DMS153 treated with DMSO at 0.1 percent for 48 hours (cell line): ENCODE results near the gene HTRA3.

ENCODE experiments used
- DNase-seq: peaks from one replicate; lab custom pipeline; 2025; ENCODE audit not compliant: unreplicated experiment; lab: John Stamatoyannopoulos, UW

The HTRA3 gene

GRCh38 chr4:8245884-8246833 is 23.4 kb upstream of the HTRA3 start:
- DNase-seq = no peak

GRCh38 chr4:8247047-8247930 is 22.3 kb upstream of the HTRA3 start:
- no peak for DNase-seq

- DNase-seq = no peak
Measured at GRCh38 chr4:8248091-8248490, 21.5 kb upstream of the HTRA3 start.

- DNase-seq = no peak
Measured at GRCh38 chr4:8250227-8250626, 19.3 kb upstream of the HTRA3 start.

- DNase-seq = no peak
Measured at GRCh38 chr4:8250637-8251036, 18.9 kb upstream of the HTRA3 start.

GRCh38 chr4:8251110-8251883 is 18.3 kb upstream of the HTRA3 start:
- DNase-seq = no peak

- no peak for DNase-seq
Measured at GRCh38 chr4:8252301-8253173, 17.0 kb upstream of the HTRA3 start.

- DNase-seq = no peak
Measured at GRCh38 chr4:8254076-8254475, 15.5 kb upstream of the HTRA3 start.

GRCh38 chr4:8255698-8256441 is 13.7 kb upstream of the HTRA3 start:
- no peak for DNase-seq

GRCh38 chr4:8257854-8258253 is 11.7 kb upstream of the HTRA3 start:
- no peak for DNase-seq

GRCh38 chr4:8258552-8259212 is 10.9 kb upstream of the HTRA3 start:
- no peak for DNase-seq

GRCh38 chr4:8259743-8260430 is 9.7 kb upstream of the HTRA3 start:
- DNase-seq = no peak

- no peak for DNase-seq
Measured at GRCh38 chr4:8260656-8261111, 8.9 kb upstream of the HTRA3 start.

GRCh38 chr4:8261851-8262535 is 7.6 kb upstream of the HTRA3 start:
- DNase-seq = no peak

- DNase-seq = no peak
Measured at GRCh38 chr4:8262637-8263322, 6.8 kb upstream of the HTRA3 start.

- no peak for DNase-seq
Measured at GRCh38 chr4:8263397-8263796, 6.2 kb upstream of the HTRA3 start.

- DNase-seq = no peak
Measured at GRCh38 chr4:8264106-8264505, 5.4 kb upstream of the HTRA3 start.
